ENCODE results near the gene HSP90AA1.
A peak's percentile ranks its signal among the peaks of the same experiment; 100 is the strongest.

Gene HSP90AA1

DNA sequence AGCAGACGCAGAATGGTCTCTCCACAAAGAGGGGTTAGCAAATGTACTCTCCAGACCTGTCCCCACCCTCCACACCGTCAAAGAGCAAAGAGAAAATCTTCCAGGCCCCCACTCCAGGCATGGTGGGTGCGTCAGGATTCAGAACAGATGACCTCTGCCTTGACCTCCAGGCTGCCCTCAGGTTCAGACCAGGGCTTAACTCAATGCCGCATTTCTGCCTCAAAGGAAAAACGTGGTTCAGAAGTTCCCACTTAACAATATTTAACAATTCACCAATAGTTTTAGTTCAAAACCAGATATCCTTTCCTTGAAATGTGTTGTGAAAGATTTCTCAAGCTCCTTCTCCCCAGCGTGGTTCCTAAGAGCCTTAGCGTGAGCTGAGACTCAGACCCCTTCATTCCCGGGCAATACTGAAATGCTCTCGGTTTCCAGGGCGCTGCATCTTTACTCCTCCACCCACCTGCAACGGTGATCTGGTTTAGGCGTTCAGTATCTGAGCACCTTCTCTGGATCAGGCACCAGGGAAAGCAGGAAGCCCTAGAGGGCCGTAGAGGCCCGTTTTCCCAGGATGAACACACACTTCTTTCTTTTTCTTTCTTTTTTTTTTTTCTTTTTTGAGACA, 22.9 kb downstream of the HSP90AA1 start:
- TF ChIP-seq, protein P1, sequence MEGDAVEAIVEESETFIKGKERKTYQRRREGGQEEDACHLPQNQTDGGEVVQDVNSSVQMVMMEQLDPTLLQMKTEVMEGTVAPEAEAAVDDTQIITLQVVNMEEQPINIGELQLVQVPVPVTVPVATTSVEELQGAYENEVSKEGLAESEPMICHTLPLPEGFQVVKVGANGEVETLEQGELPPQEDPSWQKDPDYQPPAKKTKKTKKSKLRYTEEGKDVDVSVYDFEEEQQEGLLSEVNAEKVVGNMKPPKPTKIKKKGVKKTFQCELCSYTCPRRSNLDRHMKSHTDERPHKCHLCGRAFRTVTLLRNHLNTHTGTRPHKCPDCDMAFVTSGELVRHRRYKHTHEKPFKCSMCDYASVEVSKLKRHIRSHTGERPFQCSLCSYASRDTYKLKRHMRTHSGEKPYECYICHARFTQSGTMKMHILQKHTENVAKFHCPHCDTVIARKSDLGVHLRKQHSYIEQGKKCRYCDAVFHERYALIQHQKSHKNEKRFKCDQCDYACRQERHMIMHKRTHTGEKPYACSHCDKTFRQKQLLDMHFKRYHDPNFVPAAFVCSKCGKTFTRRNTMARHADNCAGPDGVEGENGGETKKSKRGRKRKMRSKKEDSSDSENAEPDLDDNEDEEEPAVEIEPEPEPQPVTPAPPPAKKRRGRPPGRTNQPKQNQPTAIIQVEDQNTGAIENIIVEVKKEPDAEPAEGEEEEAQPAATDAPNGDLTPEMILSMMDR (conservative IDR thresholded peaks at IDR 0.05; ENCODE audit: low read depth, low read length), result no peak
- no peak for DNase-seq (ENCODE audit: low read depth)
- H3K4me3 ChIP-seq (ENCODE audit: low read length), result no peak overlapping the region

DNA sequence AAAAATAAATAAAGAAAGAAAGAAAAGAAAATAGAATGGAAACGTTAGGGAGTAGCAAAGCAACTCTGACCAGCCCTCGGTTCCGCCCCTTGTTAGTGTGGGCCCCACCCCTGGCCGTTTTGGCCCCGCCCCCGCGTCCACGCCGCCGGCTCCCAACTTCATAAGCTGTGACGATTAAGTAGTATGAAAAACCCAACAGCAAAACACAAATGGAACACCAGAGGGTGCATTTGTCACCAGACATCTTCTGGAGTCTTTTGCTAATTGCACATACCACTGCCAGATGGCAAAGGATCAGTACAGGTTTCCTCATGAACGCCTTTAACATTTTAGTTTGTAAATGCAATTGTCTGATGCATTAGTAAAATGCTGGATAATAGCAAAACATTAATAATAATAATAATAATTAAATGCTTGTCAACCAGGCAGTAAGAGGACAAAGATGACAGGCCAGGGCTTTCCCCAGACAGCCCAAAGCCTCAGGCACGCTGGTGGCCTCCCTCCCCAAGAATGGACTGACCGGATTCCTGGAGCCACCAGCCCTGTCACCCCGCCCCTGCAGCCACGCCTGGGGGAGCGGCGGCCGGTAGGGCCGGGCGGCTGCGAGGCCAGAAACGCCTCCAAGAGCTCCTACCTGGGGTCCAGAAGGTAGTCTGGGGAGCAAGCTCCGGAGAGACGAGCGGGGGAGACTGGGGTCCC, 23.6 kb downstream of the HSP90AA1 start:
- TF ChIP-seq, protein P1 (conservative IDR thresholded peaks at IDR 0.05; ENCODE audit: low read depth, low read length), result peak; percentile 62
- no peak overlapping the region for H3K4me3 ChIP-seq (ENCODE audit: low read length)
- DNase-seq (ENCODE audit: low read depth), result peak; percentile 80

DNA sequence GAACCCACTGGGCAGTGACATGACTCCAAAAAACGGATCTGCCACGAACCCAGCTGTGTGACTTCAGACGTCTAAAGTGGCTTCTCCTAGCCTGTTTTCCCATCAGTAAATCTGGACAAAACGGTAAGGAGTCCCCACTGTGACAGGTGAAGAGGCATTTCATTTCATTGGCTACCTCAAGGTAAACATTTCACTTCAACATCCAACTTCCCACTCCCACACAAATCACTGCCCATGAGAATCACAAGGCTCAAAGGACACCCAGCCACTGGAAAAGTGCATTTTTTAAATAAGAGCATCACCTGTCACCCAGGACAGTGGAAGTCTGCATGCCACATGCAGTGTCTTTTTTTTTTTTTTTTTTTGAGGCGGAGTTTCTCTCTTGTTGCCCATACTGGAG, 27.9 kb downstream of the HSP90AA1 start:
- TF ChIP-seq, protein P1 (conservative IDR thresholded peaks at IDR 0.05; ENCODE audit: low read depth, low read length), result no peak
- no peak overlapping the region for H3K4me3 ChIP-seq (ENCODE audit: low read length)

DNA sequence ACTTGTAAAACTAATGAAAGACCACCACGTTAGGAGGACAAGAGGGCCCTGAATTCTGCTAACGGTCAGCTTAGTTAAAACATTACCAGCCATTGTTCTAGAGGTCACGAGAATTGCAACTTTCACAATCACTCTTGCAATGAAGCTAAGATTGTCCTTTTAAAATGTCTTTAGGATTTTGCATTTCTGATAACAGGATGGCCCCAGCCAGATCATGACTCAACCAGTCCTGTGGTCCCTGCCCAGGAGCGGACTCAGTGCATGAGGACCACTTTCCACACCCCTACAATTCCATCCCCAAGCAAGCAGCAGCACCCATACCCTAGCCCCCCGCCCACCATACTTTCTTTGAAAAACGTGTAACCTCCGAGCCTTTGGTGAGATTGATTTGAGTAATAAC, 28.7 kb downstream of the HSP90AA1 start:
- no peak for DNase-seq (ENCODE audit: low read depth)
- TF ChIP-seq, protein P1 (conservative IDR thresholded peaks at IDR 0.05; ENCODE audit: low read depth, low read length), result no peak
- H3K4me3 ChIP-seq (ENCODE audit: low read length), result no peak overlapping the region

More for the DNA sequence above, 27.9 kb downstream of the HSP90AA1 start:
- DNase-seq (ENCODE audit: low read depth), result no peak

DNA sequence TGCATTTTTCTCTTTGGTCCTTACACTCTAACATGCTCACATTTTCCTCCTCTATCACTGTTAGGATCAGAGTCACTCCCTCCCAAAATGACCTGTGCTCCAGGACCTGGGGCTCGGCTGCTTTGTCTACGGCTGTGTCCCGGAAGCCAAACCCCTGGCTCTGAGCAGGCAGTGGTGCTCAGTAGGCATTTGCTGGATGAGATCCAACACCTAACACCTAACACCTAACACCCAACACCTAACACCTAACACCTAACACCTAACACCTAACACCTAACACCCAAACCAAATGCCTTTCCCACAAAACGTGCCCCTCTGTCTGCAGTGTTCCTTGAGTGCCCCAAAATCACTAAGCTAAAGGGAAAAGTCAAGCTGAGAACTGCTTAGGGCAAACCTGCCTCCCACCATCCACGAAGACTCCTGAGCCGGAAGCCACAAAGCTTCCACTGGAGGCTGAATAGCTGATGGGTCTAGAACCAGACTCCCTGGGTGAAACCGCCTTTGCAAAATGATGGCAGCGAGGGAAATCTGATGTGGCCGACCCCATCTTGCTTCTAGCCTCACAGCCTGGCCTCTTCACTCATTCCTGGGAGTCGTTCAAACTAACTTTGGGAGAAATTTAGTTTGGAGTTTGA, 29.2 kb downstream of the HSP90AA1 start:
- TF ChIP-seq, protein P1 (conservative IDR thresholded peaks at IDR 0.05; ENCODE audit: low read depth, low read length), result no peak
- H3K4me3 ChIP-seq (ENCODE audit: low read length), result no peak overlapping the region
- no peak for DNase-seq (ENCODE audit: low read depth)

DNA sequence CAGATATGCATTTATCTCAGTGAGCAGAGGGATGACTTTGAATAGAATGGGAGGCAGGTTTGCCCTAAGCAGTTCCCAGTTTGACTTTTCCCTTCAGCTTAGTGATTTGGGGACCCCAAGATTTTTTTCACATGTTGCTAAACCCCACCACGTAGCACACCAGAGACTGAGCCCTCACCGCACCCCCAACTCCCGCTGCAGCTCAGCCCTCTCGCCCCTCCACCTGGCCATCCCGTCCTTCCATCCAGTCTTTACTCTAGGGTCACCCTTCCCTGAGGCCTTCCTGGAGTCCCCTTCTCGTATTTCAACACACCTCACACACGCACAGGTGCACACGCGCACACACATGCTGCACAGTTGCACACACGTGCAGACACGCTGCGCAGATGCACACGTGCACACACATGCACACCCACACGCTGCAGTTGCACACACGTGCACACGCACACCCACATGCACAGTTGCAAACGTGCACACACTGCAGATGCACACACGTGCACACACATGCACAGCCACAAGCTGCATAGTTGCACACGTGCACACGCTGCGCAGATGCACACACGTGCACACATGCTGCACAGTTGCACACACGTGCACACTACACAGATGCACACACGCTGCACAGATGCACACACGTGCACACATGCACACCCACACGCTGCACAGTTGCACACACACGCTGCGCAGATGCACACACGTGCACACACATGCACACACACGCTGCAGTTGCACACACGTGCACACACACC, 30.0 kb downstream of the HSP90AA1 start:
- TF ChIP-seq, protein P1 (conservative IDR thresholded peaks at IDR 0.05; ENCODE audit: low read depth, low read length), result no peak
- no peak overlapping the region for H3K4me3 ChIP-seq (ENCODE audit: low read length)
- no peak for DNase-seq (ENCODE audit: low read depth)

Data from retinal pigment epithelial cell (primary cell).